A549 treated with Mapracorat at 1 μM for 4 hours (cell line): ENCODE results near the gene ULK1. TPM values are rescaled to one million over a fixed set of nuclear protein-coding genes. Genes with fewer than 3 reads are reported as not detected.

Experiments used
- total RNA-seq: library from RNA; stranded (reverse); fragments of 200-300 nt; extraction: Qiagen RNA extraction; gene quantifications from 5 replicates; pipeline ENCODE4 v1.2.3, GENCODE V29; 2022

Gene ULK1
- 18.3 to 31.1 TPM (median 29.3 TPM) in 5 replicates for total RNA-seq

DNA sequence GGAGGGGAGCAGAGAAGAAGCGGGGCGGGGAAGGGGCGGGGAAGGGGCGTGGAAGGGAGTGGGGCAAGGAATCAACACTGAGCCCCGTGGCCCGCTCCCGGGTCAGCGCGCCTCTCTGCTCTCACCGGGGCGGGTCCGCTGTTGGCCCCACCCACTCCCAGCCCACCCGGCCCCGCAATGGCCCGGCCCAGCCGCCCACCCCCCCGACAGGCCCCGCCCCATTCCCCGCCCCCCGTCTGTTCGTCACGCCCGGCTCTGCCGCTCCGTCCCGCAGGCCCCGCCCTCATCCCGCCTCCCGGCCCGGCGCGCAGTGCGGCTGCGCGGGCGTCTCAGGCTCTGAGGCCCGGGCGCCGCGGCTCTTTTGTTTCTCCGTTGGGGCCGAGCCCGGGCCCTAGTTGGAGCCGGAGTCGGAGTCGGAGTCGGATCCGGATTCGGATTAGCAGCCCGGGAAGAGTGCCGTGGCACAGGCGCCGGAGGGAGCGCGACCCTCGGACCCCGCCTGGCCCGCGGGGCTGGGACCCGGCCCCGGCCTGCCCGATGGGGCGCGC lies at the start of gene ULK1:
Gene ULK1, plus strand, starts transcription at position 310 of the 548 bp plus-strand sequence. CDS start 380 bp downstream, outside the sequence.

DNA sequence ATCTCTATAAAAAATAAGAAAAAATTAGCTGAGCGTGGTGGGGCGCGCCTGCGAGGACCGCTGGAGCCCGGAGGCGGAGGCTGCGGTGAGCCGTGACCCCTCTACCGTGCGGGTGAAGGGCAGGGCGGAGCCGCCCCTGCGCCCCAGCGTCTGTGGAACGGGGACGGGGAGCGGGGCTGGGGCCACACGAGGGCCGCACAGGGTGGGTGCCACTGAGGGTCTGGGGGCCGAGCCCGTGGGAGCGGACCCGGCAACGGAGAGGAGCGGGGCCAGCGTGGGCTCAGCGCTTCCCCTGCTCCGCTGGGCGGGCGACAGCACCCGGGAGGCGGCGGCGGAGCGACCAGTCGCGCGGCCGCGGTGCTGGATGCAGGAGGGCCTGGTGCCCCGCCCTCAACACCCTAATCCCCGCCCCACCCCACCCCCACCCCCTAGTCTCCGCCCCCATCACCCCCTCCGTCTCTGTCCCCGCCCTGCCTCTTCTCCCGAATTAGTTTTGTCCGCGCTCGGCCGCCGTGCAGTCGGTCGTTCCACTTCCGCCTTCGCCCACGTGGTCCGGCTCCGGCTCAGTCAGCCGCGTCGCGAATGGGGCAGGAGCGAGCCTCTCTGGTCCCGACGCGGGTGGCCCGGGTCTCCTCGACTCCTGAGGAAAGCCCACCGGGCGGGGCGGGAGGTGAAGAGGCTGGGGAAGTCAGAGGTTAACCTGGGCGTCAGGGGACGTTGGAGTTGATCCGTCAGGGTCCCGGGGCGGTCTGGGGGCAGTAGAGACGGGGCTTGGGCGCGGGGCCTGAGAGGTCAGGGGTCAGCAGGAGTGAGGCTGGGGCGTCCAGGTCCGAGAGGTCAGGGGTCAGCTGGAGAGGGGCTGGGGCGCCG lies 34.5 kb downstream of the ULK1 start, which contains the start of gene PUS1:
Gene PUS1, plus strand, starts transcription at position 566 of the 870 bp plus-strand sequence. CDS start 447 bp downstream, outside the sequence.

DNA sequence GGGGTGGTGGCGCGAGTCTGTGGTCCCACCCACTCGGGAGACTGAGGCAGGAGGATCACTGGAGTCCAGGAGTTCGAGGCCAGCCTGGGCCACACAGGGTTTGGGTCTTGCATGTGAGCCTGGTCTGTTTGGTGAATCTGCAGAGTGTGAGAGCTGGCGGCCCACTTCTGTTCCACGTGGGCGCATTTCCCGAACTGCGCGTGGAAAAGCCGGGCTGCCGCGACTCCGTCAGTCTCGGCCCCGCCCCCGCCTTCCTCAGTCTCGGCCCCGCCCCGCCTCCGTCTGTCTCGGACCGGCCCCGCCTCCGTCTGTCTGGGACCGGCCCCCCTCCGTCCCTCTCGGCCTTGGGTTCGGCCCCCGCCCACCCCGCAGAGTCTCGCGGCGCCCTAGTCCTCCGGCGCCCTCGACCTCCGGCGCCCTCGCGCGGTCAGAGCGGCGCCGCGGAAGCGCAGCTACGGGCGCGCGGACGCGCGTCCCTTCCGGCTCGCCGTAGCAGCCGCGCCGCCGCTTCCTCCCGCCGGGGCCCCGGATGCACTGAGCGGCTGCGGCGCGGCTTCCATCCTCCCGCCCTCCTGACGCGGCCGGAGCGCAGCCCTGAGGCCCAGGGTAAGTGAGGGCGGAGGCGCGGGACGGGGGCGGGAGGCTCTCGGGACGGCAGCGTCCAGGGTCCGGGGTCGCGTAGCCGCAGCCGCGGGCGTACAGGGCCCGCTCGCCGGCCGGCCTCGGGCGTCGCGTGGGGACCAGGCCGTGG lies 55.2 kb downstream of the ULK1 start, which contains the start of gene EP400:
Gene EP400, plus strand, starts transcription at position 512 of the 751 bp plus-strand sequence. CDS start 10,678 bp downstream, outside the sequence.

Other genes with a start within 250 kb of the ULK1 start
- 25.6 to 32.0 TPM (median 29.2 TPM) in 5 replicates for gene SFSWAP, start 183.5 kb upstream of the ULK1 start, total RNA-seq
- 6.6 to 12.6 TPM (median 10.1 TPM) in 5 replicates for gene MMP17, start 66.2 kb upstream of the ULK1 start, total RNA-seq
- 49.9 to 80.1 TPM (median 71.3 TPM) in 5 replicates for gene PUS1, start 34.7 kb downstream of the ULK1 start, total RNA-seq
- gene EP400, start 55.3 kb downstream of the ULK1 start, total RNA-seq, result 21.4 to 24.9 TPM (median 24.2 TPM) in 5 replicates
- gene DDX51, start 249.7 kb downstream of the ULK1 start, total RNA-seq, result 19.4 to 29.4 TPM (median 26.5 TPM) in 5 replicates
- 37.9 to 60.3 TPM (median 57.7 TPM) in 5 replicates for gene NOC4L, start 249.8 kb downstream of the ULK1 start, total RNA-seq